ENCODE data around the gene SYT1. TPM values are rescaled to one million over a fixed set of nuclear protein-coding genes. Genes with fewer than 3 reads are reported as not detected.

The SYT1 gene
- total RNA-seq, 1 experiment from 2014 or later = 15.8 TPM

- Histone ChIP-seq H3K18ac (ENCODE audit: insufficient read length, low read depth, low read length) (no peak overlapping the region), H2BK20ac (ENCODE audit: low read depth, low read length, poor library complexity, severe bottlenecking) (no peak overlapping the region), H2BK15ac (ENCODE audit: low read depth, low read length) (no peak overlapping the region), H3K4ac (ENCODE audit: low read depth, low read length) (no peak overlapping the region), H4K91ac (ENCODE audit: insufficient read length, low read depth, low read length) (no peak overlapping the region), H2BK120ac (ENCODE audit: low read depth, low read length, poor library complexity, severe bottlenecking) (no peak overlapping the region), H3K79me2 (ENCODE audit: insufficient read depth, low read length) (no peaks in the 10 kb centered on the region; the same call in 1 of the 2 replicates), H2AK5ac (ENCODE audit: insufficient read length, low read length) (no peak overlapping the region), H4K5ac (ENCODE audit: insufficient read length, low read depth, low read length) (no peak overlapping the region), H2BK5ac (ENCODE audit: insufficient read length, low read length) (no peak overlapping the region), H3K27ac (ENCODE audit: insufficient read length, low read depth, low read length) (no peak overlapping the region), H3K79me1 (ENCODE audit: insufficient read depth, low read depth, low read length, poor library complexity, severe bottlenecking) (no peaks in the 10 kb centered on the region), H3K23me2 (ENCODE audit: insufficient read length, low read depth, low read length, poor library complexity, severe bottlenecking) (no peaks in the 10 kb centered on the region), H4K8ac (replicated peaks; ENCODE audit: insufficient read length, low read depth, low read length) (no peak overlapping the region), H2BK12ac (ENCODE audit: insufficient read length, low read depth, low read length) (no peak overlapping the region), H3K4me2 (ENCODE audit: insufficient read depth, insufficient read length, low read length) (no peak overlapping the region), H3K27me3 (ENCODE audit: insufficient read depth, low read length) (no peaks in the 10 kb centered on the region), H3K4me1 (ENCODE audit: insufficient read depth, low read length) (peaks cover 2% of the 10 kb centered on the region; the same call in 1 of the 2 replicates), H3K9me3 (ENCODE audit: control insufficient read depth, low read depth, low read length) (no peaks in the 10 kb centered on the region), H3K14ac (ENCODE audit: insufficient read depth, low read length) (no peak overlapping the region), H2AFZ (ENCODE audit: low read length) (no peak overlapping the region), H3K23ac (ENCODE audit: insufficient read length, low read depth, low read length) (no peak overlapping the region), H4K20me1 (ENCODE audit: control insufficient read depth, insufficient read depth, insufficient read length) (no peaks in the 10 kb centered on the region), H3K9ac (ENCODE audit: extremely low read depth, insufficient read length, low read length) (no peak overlapping the region), H3T11ph (ENCODE audit: low read length) (no peak overlapping the region), H3K56ac (ENCODE audit: insufficient read length, low read depth, low read length) (no peak overlapping the region)
- WGBS (ENCODE audit: extremely low coverage, insufficient read length, low lambda C conversion rate) = no CpG with 5 or more reads among the region's 3 CpGs
- Mint-ChIP-seq H3K27ac (no peak overlapping the region), H3K27me3 (ENCODE audit: low read depth) (no peaks in the 10 kb centered on the region), H3K9me3 (no peaks in the 10 kb centered on the region), H3K4me1 (peaks cover 23 to 25% of the 10 kb centered on the region in 2 experiments), H3K4me3 (no peak overlapping the region), H3K36me3 (ENCODE audit: insufficient read depth in 1 of 3, low read depth in 3 of 3) (no peaks in the 10 kb centered on the region)
- DNase-seq = no peak
- no peak for TF ChIP-seq CTCF (conservative IDR thresholded peaks at IDR 0.05)
Measured at GRCh38 chr12:78888568-78888967, 24.0 kb downstream of the SYT1 start.

Data from H9 (cell line).